ENCODE results near the gene ZBTB39.
"Not testable (repeated sequence)": the region's sequence is repeated elsewhere in the genome, so short reads cannot be mapped to it uniquely, and the experiment has no call there.

ZBTB39 gene

DNA sequence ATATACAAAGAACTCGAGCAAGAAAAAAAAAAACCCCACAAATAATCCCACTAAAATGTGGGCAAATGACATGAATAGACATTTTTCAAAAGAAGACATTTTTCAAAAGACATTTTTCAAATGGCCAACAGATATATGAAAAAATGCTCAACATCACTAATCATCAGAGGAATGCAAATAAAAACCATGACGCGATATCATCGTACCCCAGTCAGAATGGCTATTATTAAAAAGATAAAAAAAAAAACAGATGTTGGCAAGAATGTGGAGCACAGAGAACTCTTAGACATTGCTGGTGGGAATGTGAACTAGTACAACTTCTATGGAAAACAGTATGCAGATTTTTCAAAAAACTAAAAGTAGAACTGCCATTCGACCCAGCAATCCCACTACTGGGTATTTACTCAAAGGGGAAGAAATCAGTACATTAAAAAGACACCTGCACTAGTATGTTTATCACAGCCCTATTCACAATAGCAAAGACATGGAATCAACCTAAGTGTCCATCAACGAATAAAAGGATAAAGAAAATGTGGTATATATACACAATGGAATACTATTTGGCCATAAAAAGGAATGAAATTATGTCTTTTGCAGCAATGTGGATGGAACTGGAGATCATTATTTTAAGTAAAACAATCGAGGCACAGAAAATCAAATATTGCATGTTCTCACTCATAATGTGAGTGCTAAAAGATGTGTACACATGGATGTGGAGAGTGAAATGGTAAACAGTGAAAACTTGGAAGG, 16.3 kb downstream of the ZBTB39 start:
- H3K4me3 ChIP-seq (ENCODE audit: low read depth, low read length): no peak overlapping the region
- TF ChIP-seq POLR2A (IDR thresholded peaks at IDR 0.05; ENCODE audit: extremely low read depth, insufficient read length): no peak
- TF ChIP-seq MYC (IDR thresholded peaks at IDR 0.05; ENCODE audit: low read depth, low read length): no peak
- TF ChIP-seq, protein P1, sequence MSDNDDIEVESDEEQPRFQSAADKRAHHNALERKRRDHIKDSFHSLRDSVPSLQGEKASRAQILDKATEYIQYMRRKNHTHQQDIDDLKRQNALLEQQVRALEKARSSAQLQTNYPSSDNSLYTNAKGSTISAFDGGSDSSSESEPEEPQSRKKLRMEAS (IDR thresholded peaks at IDR 0.05; ENCODE audit: low read depth, low read length): no peak
- TF ChIP-seq, protein P2, sequence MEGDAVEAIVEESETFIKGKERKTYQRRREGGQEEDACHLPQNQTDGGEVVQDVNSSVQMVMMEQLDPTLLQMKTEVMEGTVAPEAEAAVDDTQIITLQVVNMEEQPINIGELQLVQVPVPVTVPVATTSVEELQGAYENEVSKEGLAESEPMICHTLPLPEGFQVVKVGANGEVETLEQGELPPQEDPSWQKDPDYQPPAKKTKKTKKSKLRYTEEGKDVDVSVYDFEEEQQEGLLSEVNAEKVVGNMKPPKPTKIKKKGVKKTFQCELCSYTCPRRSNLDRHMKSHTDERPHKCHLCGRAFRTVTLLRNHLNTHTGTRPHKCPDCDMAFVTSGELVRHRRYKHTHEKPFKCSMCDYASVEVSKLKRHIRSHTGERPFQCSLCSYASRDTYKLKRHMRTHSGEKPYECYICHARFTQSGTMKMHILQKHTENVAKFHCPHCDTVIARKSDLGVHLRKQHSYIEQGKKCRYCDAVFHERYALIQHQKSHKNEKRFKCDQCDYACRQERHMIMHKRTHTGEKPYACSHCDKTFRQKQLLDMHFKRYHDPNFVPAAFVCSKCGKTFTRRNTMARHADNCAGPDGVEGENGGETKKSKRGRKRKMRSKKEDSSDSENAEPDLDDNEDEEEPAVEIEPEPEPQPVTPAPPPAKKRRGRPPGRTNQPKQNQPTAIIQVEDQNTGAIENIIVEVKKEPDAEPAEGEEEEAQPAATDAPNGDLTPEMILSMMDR (IDR thresholded peaks at IDR 0.05; ENCODE audit: low read depth, low read length): no peak
- no peak for DNase-seq (ENCODE audit: low read depth)

DNA sequence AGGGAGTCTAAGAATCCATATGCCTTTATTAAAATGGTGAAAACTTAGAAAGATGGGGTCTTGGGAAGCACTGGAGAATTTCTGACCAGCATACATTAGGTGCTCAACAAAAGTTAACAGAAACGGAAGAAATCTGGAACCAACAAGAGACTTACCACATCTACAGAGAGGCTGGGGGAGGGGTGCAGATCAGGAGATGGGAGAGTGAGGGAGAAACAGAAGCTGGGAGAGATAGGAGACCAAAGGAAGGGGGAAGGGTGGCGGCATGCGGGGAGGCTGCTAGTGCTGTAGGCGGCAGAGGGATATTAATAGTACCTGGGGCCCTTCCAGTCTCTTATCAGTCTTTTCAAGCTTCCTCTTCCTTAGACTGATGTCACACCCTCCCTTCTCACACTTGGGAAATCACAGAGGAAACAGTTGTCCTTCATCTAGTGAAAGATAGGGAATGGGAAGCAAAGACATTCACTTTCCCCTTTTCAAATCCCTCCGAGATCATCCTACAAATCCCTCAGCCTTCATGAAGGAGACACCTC, 18.1 kb downstream of the ZBTB39 start:
- no peak overlapping the region for H3K4me3 ChIP-seq (ENCODE audit: low read depth, low read length)
- peak; percentile 65 for DNase-seq (ENCODE audit: low read depth)
- TF ChIP-seq, protein P1 (IDR thresholded peaks at IDR 0.05; ENCODE audit: low read depth, low read length): no peak
- TF ChIP-seq, protein P2 (IDR thresholded peaks at IDR 0.05; ENCODE audit: low read depth, low read length): no peak

DNA sequence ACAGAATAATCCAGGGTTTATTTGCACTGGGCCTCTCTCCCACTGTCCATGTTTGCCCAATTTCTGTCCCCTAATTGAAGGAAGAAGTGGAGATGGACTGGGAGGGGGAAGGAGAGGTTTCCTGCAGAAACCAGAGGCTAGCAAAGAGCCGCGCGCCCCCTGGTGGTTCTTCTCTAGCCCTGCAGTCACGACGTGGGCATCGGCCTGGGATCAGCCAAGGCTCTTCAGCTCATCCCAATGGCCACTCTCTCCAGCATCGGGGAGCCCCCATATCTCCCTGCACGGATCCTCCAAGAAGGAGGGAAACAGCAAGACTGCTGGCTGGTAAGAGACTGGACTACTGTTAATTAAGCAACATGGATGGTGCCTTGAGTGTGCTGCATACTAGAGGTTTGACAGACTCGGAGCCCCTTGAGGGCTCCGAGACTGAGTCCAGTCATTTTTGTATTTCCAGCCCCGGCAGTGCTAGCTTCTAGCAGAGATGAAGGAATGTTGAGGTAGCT, 18.7 kb downstream of the ZBTB39 start:
- TF ChIP-seq, protein P2 (IDR thresholded peaks at IDR 0.05; ENCODE audit: low read depth, low read length): peak; percentile 96
- TF ChIP-seq, protein P1 (IDR thresholded peaks at IDR 0.05; ENCODE audit: low read depth, low read length): no peak
- no peak overlapping the region for H3K4me3 ChIP-seq (ENCODE audit: low read depth, low read length)
- DNase-seq (ENCODE audit: low read depth): peak; percentile 84

DNA sequence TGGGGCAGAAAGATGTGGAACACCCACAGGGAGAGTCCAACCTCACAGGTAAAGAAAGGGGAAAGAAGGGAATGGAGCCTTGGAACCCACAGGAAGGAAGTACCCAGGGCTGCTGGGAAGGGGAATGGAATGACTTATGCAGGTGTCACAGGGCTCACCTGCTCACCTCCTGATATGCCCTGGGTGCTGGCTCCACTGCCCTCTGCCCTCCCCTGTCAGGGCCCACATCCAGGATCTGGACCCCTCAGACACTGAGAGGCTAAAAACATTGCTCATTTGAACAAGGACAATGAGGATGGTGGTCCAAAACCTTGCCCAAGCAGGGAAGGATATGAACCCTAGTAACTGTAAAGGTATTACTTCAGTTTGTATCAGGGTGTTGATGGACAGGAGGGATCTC, 19.3 kb downstream of the ZBTB39 start:
- H3K4me3 ChIP-seq (ENCODE audit: low read depth, low read length): no peak overlapping the region
- TF ChIP-seq MYC (IDR thresholded peaks at IDR 0.05; ENCODE audit: low read depth, low read length) (no peak), POLR2A (IDR thresholded peaks at IDR 0.05; ENCODE audit: extremely low read depth, insufficient read length) (no peak)
- TF ChIP-seq, protein P1 (IDR thresholded peaks at IDR 0.05; ENCODE audit: low read depth, low read length): no peak
- TF ChIP-seq, protein P2 (IDR thresholded peaks at IDR 0.05; ENCODE audit: low read depth, low read length): no peak
- no peak for DNase-seq (ENCODE audit: low read depth)

DNA sequence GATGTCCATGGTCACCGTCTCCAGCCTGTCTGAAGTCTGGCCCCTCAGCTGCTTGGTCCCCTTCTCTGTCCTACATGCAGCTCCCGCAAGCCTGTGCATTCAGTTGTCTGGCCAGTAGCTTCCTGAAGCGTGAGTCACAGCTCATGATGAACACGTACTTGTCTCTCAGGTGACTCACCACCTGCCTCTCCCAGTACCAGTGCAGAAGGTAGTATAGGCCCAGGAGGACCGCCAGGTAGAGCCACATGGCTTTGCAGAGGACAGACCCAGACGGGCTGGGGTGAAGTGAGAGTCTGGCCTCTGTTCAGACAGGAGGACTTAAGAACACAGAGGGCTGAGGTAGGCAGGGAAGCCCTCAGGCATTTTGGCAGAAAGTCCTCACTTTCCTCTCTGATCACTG, 20.6 kb downstream of the ZBTB39 start:
- not testable (repeated sequence) for H3K4me3 ChIP-seq (ENCODE audit: low read depth, low read length); DNase-seq (ENCODE audit: low read depth)

DNA sequence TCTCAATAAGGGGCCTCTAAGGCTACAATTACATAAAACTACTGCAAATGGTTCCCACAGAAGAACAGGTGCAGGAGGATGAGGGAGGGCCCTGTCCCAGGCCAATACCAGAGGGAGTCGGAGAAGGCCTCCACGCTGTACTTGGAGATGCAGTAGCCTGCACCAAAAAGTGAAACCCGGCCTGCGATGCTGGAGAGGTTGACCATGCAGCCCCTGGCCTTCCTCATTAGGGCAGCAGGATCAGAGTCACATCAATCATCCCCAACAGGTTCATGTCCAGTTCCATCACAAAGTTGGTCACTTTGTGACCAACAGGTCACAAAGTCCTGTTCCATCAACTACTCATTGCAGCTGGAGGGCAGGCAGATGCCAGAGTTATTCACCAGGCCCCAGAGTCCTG, 23.0 kb downstream of the ZBTB39 start:
- no peak for DNase-seq (ENCODE audit: low read depth)
- H3K4me3 ChIP-seq (ENCODE audit: low read depth, low read length): no peak overlapping the region
- TF ChIP-seq, protein P1 (IDR thresholded peaks at IDR 0.05; ENCODE audit: low read depth, low read length): no peak
- TF ChIP-seq, protein P2 (IDR thresholded peaks at IDR 0.05; ENCODE audit: low read depth, low read length): no peak
- TF ChIP-seq MYC (IDR thresholded peaks at IDR 0.05; ENCODE audit: low read depth, low read length): no peak
- TF ChIP-seq POLR2A (IDR thresholded peaks at IDR 0.05; ENCODE audit: extremely low read depth, insufficient read length): no peak

DNA sequence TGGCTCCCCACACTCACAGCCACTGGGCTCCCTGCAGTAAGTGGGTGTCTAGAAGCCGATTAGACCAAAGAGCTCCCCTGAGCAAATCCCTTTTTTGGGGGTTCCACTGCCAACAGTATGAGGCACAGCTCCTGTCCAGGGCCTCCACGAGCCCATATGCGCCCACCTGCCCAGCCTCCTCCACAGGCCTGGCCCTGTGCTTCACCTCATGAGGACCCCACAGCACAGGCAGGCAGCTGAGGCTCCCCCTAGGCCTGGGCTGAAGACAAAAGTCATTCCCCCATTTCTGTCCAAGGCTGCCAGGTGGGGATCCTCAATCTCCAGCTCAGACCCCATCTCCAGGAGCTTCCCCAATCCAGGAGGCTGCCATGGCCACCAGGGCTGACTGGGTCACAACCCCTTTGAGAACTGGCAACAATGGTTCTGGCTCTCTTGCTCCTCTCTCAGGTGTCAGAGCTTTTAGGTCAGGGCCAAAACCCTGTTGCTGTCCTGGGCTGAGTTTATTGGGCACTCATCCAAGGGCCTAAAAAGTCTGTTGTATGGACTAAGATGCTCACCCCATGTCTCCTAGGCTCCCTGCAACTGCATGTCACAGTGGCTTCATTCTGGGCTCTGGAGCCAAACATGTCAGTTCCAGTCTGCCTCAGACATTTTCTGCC, 23.6 kb downstream of the ZBTB39 start:
- H3K4me3 ChIP-seq (ENCODE audit: low read depth, low read length); DNase-seq (ENCODE audit: low read depth): not testable (repeated sequence)

All from NB4 (cell line).